ENCODE data around the gene LRP8.

The LRP8 gene

GRCh38 chr1:53306168-53306567 lies 21.7 kb downstream of the LRP8 start:
- H3K4me1 ChIP-seq (ENCODE audit: low read length): no peaks in the 10 kb centered on the region
- no peaks in the 10 kb centered on the region for H3K9me3 ChIP-seq (replicated peaks; ENCODE audit: insufficient read depth, low read length)
- H3K27ac ChIP-seq (ENCODE audit: low read length): no peak overlapping the region
- H3K9ac ChIP-seq (ENCODE audit: low read length): no peak overlapping the region
- no peak overlapping the region for H3K4me3 ChIP-seq (ENCODE audit: low read length)
- H2AFZ ChIP-seq (ENCODE audit: low read length): no peak overlapping the region
- DNase-seq: no peak
- H3F3A ChIP-seq (ENCODE audit: insufficient read depth, low read length): no peaks in the 10 kb centered on the region
- no peak overlapping the region for H3K4me2 ChIP-seq (ENCODE audit: low read depth, low read length)
- H3K9me2 ChIP-seq (replicated peaks; ENCODE audit: insufficient read depth, low read length): no peaks in the 10 kb centered on the region
- peaks cover 5% of the 10 kb centered on the region; the same call in 1 of the 2 replicates for H4K20me1 ChIP-seq (ENCODE audit: insufficient read depth, low read length)
- H3K79me2 ChIP-seq (ENCODE audit: low read length): peaks cover 98% of the 10 kb centered on the region
- H3K27me3 ChIP-seq (replicated peaks; ENCODE audit: insufficient read depth, low read length): no peaks in the 10 kb centered on the region
- no peaks in the 10 kb centered on the region for H3K36me3 ChIP-seq (replicated peaks; ENCODE audit: insufficient read depth, low read length)
- TF ChIP-seq CTCF (IDR thresholded peaks at IDR 0.05; ENCODE audit: low read length): no peak
- TF ChIP-seq EZH2 (optimal IDR thresholded peaks at IDR 0.05; ENCODE audit: low read depth, low read length): no peak
- TF ChIP-seq EZH2phosphoT487 (IDR thresholded peaks at IDR 0.05; ENCODE audit: low read length): no peak

- TF ChIP-seq EZH2phosphoT487 (IDR thresholded peaks at IDR 0.05; ENCODE audit: low read length): no peak
- TF ChIP-seq CTCF (IDR thresholded peaks at IDR 0.05; ENCODE audit: low read length): no peak
- no peak for TF ChIP-seq EZH2 (optimal IDR thresholded peaks at IDR 0.05; ENCODE audit: low read depth, low read length)
- no peak overlapping the region for H3K27ac ChIP-seq (ENCODE audit: low read length)
- H3K9ac ChIP-seq (ENCODE audit: low read length): no peak overlapping the region
- no peak overlapping the region for H3K4me3 ChIP-seq (ENCODE audit: low read length)
- H3K9me2 ChIP-seq (replicated peaks; ENCODE audit: insufficient read depth, low read length): no peaks in the 10 kb centered on the region
- DNase-seq: no peak
- H3K79me2 ChIP-seq (ENCODE audit: low read length): peaks cover 98% of the 10 kb centered on the region
- H3K36me3 ChIP-seq (replicated peaks; ENCODE audit: insufficient read depth, low read length): no peaks in the 10 kb centered on the region
- no peak overlapping the region for H2AFZ ChIP-seq (ENCODE audit: low read length)
- H3K4me2 ChIP-seq (ENCODE audit: low read depth, low read length): no peak overlapping the region
- peaks cover 5% of the 10 kb centered on the region; the same call in 1 of the 2 replicates for H4K20me1 ChIP-seq (ENCODE audit: insufficient read depth, low read length)
- H3F3A ChIP-seq (ENCODE audit: insufficient read depth, low read length): no peaks in the 10 kb centered on the region
- no peaks in the 10 kb centered on the region for H3K9me3 ChIP-seq (replicated peaks; ENCODE audit: insufficient read depth, low read length)
- no peaks in the 10 kb centered on the region for H3K4me1 ChIP-seq (ENCODE audit: low read length)
- no peaks in the 10 kb centered on the region for H3K27me3 ChIP-seq (replicated peaks; ENCODE audit: insufficient read depth, low read length)
Measured at GRCh38 chr1:53305650-53306049, 22.2 kb downstream of the LRP8 start.

- H3F3A ChIP-seq (ENCODE audit: insufficient read depth, low read length): no peaks in the 10 kb centered on the region
- H3K79me2 ChIP-seq (ENCODE audit: low read length): peaks cover 98% of the 10 kb centered on the region
Measured at GRCh38 chr1:53304527-53304926, 23.3 kb downstream of the LRP8 start.

More at GRCh38 chr1:53304527-53304926, 23.3 kb downstream of the LRP8 start:
- H3K4me2 ChIP-seq (ENCODE audit: low read depth, low read length): no peak overlapping the region
- no peaks in the 10 kb centered on the region for H3K4me1 ChIP-seq (ENCODE audit: low read length)
- H3K9me2 ChIP-seq (replicated peaks; ENCODE audit: insufficient read depth, low read length): no peaks in the 10 kb centered on the region
- no peak overlapping the region for H3K27ac ChIP-seq (ENCODE audit: low read length)
- no peak for DNase-seq
- H4K20me1 ChIP-seq (ENCODE audit: insufficient read depth, low read length): peaks cover 5% of the 10 kb centered on the region; the same call in 1 of the 2 replicates
- H3K27me3 ChIP-seq (replicated peaks; ENCODE audit: insufficient read depth, low read length): no peaks in the 10 kb centered on the region
- H3K9me3 ChIP-seq (replicated peaks; ENCODE audit: insufficient read depth, low read length): no peaks in the 10 kb centered on the region
- H3K36me3 ChIP-seq (replicated peaks; ENCODE audit: insufficient read depth, low read length): no peaks in the 10 kb centered on the region
- no peak overlapping the region for H2AFZ ChIP-seq (ENCODE audit: low read length)
- no peak overlapping the region for H3K4me3 ChIP-seq (ENCODE audit: low read length)
- no peak overlapping the region for H3K9ac ChIP-seq (ENCODE audit: low read length)
- TF ChIP-seq CTCF (IDR thresholded peaks at IDR 0.05; ENCODE audit: low read length): no peak
- no peak for TF ChIP-seq EZH2phosphoT487 (IDR thresholded peaks at IDR 0.05; ENCODE audit: low read length)
- no peak for TF ChIP-seq EZH2 (optimal IDR thresholded peaks at IDR 0.05; ENCODE audit: low read depth, low read length)

Measured in MM.1S (cell line).